Effector memory CD8-positive, alpha-beta T cell (primary cell): Measurements from ENCODE around the gene ATP11A.

Source experiments
- ATAC-seq: fragments of 150-1000 bp; cut with Tn5 transposase; replicated peaks from 2 replicates; pipeline ENCODE4 v1.10.0; 2021; ENCODE audit warnings: mild to moderate bottlenecking, moderate library complexity
- DNase-seq, 3 experiments: peaks; one replicate each; pipeline ENCODE4 v3.0.0; 2021
- H3K27ac Mint-ChIP-seq, 2 donors: one replicate each; pipeline ENCODE4 v1.8.0; 2022; ENCODE audit warnings: mild to moderate bottlenecking in 2 of 2, mixed read lengths in 2 of 2, moderate library complexity in 2 of 2
- H3K27me3 Mint-ChIP-seq, 2 donors: one replicate each; pipeline ENCODE4 v1.8.0; 2022; ENCODE audit warnings: mixed read lengths in 2 of 2
- H3K36me3 Mint-ChIP-seq: one replicate; pipeline ENCODE4 v1.8.0; 2022; ENCODE audit warnings: mild to moderate bottlenecking, moderate library complexity, mixed read lengths; ENCODE audit not compliant: insufficient read depth
- H3K4me1 Mint-ChIP-seq, 2 donors: one replicate each; pipeline ENCODE4 v1.8.0; 2022; ENCODE audit warnings: low read depth in 2 of 2, mixed read lengths in 2 of 2
- H3K4me3 Mint-ChIP-seq, 2 donors: one replicate each; pipeline ENCODE4 v1.8.0; 2022; ENCODE audit warnings: mild to moderate bottlenecking in 2 of 2, mixed read lengths in 2 of 2, moderate library complexity in 2 of 2
- H3K9me3 Mint-ChIP-seq, 2 donors: one replicate each; pipeline ENCODE4 v1.8.0; 2022; ENCODE audit warnings: mixed read lengths in 2 of 2

Gene ATP11A

DNA sequence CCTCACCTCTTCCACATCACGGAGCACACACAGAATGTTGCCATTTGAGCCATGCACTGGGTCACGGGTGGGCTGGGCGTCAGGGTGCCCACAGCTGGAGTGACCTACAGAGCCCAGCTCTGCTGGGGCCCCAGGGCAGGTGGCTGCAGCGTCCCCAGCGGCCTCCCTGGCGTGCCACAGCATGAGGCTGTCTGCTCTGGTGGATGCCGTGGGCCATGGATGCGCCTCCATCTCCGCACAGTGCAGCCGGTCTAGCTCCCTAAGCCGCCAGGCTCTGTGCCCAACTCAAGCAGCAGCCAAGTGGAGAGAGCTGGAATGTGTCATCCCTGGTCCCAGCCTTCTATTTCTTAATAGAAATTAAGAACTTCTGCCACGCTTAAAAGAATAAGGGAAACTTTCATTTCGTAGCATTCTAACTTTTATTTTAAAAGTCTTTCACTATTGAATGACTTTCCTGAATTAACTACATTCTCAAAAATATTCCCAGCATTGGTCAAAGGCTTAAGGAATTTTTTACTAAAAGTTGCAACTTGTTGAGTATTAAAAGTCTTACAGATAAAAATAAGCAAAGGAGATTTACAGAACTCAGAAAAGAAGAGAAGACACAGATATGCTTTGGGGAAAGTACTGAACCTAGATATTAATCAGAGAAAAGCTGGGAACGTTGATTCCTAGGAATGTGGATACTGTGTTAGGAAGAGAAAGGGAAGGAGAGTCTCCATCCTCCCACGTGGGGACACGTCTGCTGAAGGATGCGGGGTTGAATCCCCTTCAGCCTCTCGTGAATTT lies 59.3 kb downstream of the ATP11A start:
- Mint-ChIP-seq H3K4me3 (no peak overlapping the region), H3K4me1 (peaks cover 17 to 20% of the 10 kb centered on the region in 2 donors), H3K9me3 (no peaks in the 10 kb centered on the region), H3K36me3 (peaks cover 6% of the 10 kb centered on the region), H3K27ac (no peak overlapping the region), H3K27me3 (no peaks in the 10 kb centered on the region)
- ATAC-seq (no peak), DNase-seq (no peak)

GRCh38 chr13:112750570-112750969 lies 60.7 kb downstream of the ATP11A start:
- no peak overlapping the region for H3K4me3 Mint-ChIP-seq
- H3K9me3 Mint-ChIP-seq: no peaks in the 10 kb centered on the region
- ATAC-seq (no peak), DNase-seq (no peak)
- H3K27ac Mint-ChIP-seq: no peak overlapping the region
- peaks cover 12 to 16% of the 10 kb centered on the region in 2 donors for H3K4me1 Mint-ChIP-seq
- H3K27me3 Mint-ChIP-seq: no peaks in the 10 kb centered on the region
- peaks cover 9% of the 10 kb centered on the region for H3K36me3 Mint-ChIP-seq

DNA sequence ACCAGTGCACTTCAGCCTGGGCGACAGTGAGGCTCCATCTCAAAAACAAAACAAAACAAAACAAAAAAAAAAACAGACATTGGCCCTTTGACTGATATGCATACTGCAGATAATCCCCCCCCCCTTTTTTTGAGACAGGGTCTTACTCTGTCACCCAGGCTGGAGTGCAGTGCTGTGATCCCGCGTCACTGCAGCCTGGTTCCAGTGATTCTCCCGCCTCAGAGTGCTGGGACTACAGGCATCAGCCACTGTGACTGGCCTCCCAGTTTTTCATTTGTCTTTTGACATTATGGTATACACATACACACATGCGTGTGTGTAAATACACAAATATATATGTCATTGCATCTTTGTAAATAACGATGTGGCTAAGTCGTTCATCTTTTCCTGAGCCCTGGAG lies 61.8 kb downstream of the ATP11A start:
- H3K36me3 Mint-ChIP-seq: peaks cover 9% of the 10 kb centered on the region
- no peak for ATAC-seq
- DNase-seq: no peak
- no peak overlapping the region for H3K4me3 Mint-ChIP-seq
- H3K4me1 Mint-ChIP-seq: peaks cover 12 to 16% of the 10 kb centered on the region in 2 donors
- no peak overlapping the region for H3K27ac Mint-ChIP-seq
- no peaks in the 10 kb centered on the region for H3K27me3 Mint-ChIP-seq
- H3K9me3 Mint-ChIP-seq: no peaks in the 10 kb centered on the region

- H3K4me3 Mint-ChIP-seq: no peak overlapping the region
- H3K4me1 Mint-ChIP-seq: peaks cover 12% of the 10 kb centered on the region in 2 donors
- H3K36me3 Mint-ChIP-seq: peaks cover 9% of the 10 kb centered on the region
- ATAC-seq (no peak), DNase-seq (no peak)
- no peaks in the 10 kb centered on the region for H3K27me3 Mint-ChIP-seq
- peak overlapping the region in 1 of 2 donors; percentile 85 for H3K27ac Mint-ChIP-seq
- no peaks in the 10 kb centered on the region for H3K9me3 Mint-ChIP-seq
These were observed 62.4 kb downstream of the ATP11A start for GRCh38 chr13:112752211-112752610.

DNA sequence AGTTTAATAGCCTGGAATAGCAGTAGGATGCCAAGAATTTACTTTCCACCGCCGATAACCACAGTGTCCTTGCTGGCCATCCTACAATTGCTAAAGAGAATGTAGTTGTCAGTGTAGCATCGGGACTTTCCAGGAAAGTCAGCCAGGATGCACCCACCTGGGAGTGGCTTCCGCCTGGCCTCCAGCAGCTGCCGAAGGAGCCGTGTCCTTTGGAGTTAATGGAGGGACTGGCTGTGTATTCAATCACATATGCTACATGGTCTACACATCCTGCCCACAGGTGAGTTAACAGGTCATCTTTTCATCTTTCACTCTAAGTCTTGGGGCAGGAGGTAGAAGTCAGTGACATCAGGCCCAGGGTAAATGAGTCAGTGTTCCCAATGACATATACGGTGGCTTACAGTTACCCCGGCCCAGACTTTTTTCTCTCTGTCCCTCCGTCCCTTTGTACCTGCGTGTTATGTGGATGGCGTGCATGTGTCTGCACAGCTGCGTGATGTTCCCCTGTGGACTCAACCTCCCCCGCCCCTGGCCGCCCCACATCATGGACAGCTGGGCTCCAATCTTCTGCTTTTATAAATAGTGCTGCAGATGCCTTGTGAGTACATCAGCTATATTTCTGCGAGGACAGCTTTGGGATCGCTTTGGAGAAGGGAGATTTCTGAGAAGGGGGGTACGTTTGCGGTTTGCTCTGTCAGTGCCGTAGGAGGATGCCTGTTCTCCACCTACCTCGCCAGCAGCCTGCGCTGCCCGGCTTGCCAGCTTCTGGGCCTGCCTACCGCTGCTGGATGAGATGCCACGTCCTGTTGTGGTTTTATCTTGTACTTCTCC lies 63.1 kb downstream of the ATP11A start:
- peak; percentile 41 for ATAC-seq
- H3K27me3 Mint-ChIP-seq: no peaks in the 10 kb centered on the region
- H3K4me3 Mint-ChIP-seq: peak overlapping the region in 1 of 2 donors; percentile 29

DNA sequence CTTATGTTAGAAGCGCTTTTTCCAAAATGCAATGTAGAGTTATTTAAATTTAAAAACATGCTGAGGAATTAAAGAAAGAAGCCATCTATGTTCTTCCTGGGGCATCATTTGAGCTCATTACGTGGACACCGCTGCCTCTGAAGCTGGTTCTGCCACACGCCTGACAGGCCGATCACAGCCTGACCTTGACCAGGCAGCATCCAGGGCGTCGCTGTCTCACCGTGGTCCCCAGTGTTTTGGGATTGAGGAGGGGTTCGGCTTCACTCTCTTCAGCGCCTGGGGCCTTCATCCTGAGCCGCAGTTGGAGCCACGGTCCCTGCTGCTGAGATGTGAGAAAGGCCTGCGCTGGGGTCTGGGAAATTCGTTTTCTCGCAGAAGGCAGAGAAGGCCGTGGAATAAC lies 64.0 kb downstream of the ATP11A start:
- ATAC-seq (no peak), DNase-seq (no peak)
- Mint-ChIP-seq H3K27ac (peak overlapping the region in 1 of 2 donors; percentile 86), H3K36me3 (peaks cover 9% of the 10 kb centered on the region), H3K27me3 (no peaks in the 10 kb centered on the region), H3K4me1 (peaks cover 12% of the 10 kb centered on the region in 2 donors), H3K9me3 (no peaks in the 10 kb centered on the region), H3K4me3 (no peak overlapping the region)

More for the DNA sequence above, 63.1 kb downstream of the ATP11A start:
- Mint-ChIP-seq H3K4me1 (peaks cover 12% of the 10 kb centered on the region in 2 donors), H3K27ac (peak overlapping the region; percentile 85 to 86), H3K9me3 (no peaks in the 10 kb centered on the region), H3K36me3 (peaks cover 9% of the 10 kb centered on the region)
- DNase-seq: no peak

DNA sequence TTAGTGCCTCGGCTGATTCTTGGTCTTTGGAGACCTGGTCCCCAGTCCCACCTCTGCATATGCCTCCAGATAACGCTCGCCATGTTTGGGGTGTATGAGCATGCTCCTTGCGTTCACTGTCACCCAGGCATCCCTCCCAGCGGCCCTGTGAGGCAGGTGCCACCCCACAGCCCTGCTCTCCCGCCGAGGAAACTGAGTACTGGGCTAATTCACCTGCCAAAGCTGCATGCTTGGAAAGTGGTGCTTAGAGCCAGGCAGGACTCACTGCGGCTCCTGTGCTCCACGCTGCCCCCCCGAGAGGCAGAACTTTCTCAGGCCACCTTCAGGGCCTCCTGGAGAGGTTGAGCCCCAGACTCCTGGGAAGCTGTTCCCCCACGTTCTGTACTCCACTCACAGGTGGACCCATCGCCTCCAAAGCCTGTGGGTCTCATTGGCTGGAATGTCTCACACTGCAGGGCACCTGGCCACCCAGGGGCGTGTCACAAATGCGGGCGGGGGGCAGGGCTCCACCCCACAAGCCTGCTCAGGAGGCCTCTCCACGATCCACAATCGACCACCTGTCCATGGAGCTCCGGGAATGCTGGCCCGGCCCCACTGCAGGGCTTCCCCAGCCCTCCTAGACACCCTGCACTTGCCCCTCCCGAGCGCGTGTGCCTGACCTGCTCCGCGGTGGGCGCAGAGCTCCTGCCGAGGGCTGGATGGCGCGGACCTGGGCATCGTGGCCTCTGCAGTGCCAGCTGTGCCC lies 64.6 kb downstream of the ATP11A start:
- peaks cover 12% of the 10 kb centered on the region in 2 donors for H3K4me1 Mint-ChIP-seq
- ATAC-seq (no peak), DNase-seq (no peak)
- peaks cover 9% of the 10 kb centered on the region for H3K36me3 Mint-ChIP-seq
- no peaks in the 10 kb centered on the region for H3K27me3 Mint-ChIP-seq
- no peak overlapping the region for H3K4me3 Mint-ChIP-seq
- H3K27ac Mint-ChIP-seq: no peak overlapping the region
- no peaks in the 10 kb centered on the region for H3K9me3 Mint-ChIP-seq

DNA sequence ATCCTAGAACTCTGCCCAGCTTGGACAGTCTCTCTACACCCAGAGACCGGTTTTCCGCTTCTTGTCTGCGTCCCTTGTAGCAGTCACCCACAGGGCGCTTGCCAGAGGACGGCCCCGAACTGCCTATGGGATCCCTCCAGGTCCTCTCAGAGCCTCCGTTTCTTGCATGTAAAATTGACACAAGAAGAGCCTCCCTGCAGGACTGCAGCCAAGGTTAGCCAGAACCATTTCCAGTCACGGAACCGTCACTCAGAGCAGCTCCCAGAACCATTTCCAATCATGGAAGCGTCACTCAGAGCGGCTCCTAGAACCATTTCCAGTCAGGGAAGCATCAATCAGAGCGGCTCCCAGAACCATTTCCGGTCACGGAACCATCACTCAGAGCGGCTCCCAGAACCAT lies 65.5 kb downstream of the ATP11A start:
- ATAC-seq (no peak), DNase-seq (no peak)
- Mint-ChIP-seq H3K4me1 (peaks cover 12% of the 10 kb centered on the region in 2 donors), H3K27me3 (no peaks in the 10 kb centered on the region), H3K9me3 (no peaks in the 10 kb centered on the region), H3K36me3 (peaks cover 9% of the 10 kb centered on the region), H3K4me3 (no peak overlapping the region), H3K27ac (no peak overlapping the region)

- DNase-seq (no peak), ATAC-seq (no peak)
- peaks cover 9% of the 10 kb centered on the region for H3K36me3 Mint-ChIP-seq
- H3K27me3 Mint-ChIP-seq: no peaks in the 10 kb centered on the region
- H3K4me1 Mint-ChIP-seq: peaks cover 12 to 16% of the 10 kb centered on the region in 2 donors
- H3K4me3 Mint-ChIP-seq: no peak overlapping the region
- H3K27ac Mint-ChIP-seq: no peak overlapping the region
- no peaks in the 10 kb centered on the region for H3K9me3 Mint-ChIP-seq
These were observed 66.2 kb downstream of the ATP11A start for GRCh38 chr13:112756081-112756480.

DNA sequence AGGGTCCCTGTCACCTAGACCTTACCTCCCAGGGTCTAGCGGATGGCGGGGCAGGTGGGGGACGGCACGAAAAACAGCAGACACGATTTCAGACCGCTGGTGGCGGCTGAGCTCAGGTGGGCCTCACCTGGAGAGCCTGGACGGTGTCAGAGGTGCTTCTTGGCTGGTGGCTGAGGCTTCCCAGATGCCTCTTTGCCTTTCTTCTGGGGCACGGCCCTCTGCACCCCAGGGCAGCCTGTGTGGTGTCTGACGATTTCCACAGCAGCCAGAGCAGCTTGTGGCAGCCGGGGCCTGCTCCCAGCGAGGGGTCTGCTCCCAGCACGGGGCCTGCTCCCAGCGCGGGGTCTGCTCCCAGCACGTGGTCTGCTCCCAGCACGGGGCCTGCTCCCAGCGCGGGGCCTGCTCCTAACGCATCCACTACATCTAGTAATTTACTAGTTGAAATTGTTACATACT lies 66.7 kb downstream of the ATP11A start:
- ATAC-seq (no peak), DNase-seq (no peak)
- Mint-ChIP-seq H3K27me3 (no peaks in the 10 kb centered on the region), H3K36me3 (peaks cover 9% of the 10 kb centered on the region), H3K27ac (no peak overlapping the region), H3K4me1 (peaks cover 12 to 16% of the 10 kb centered on the region in 2 donors), H3K9me3 (no peaks in the 10 kb centered on the region), H3K4me3 (no peak overlapping the region)

- no peak overlapping the region for H3K27ac Mint-ChIP-seq
- no peak for DNase-seq
- ATAC-seq: no peak
- H3K27me3 Mint-ChIP-seq: no peaks in the 10 kb centered on the region
- no peak overlapping the region for H3K4me3 Mint-ChIP-seq
- H3K36me3 Mint-ChIP-seq: peaks cover 9% of the 10 kb centered on the region
- H3K4me1 Mint-ChIP-seq: peaks cover 12% of the 10 kb centered on the region in 2 donors
- no peaks in the 10 kb centered on the region for H3K9me3 Mint-ChIP-seq
These were observed 67.3 kb downstream of the ATP11A start for GRCh38 chr13:112756967-112757758.

- H3K36me3 Mint-ChIP-seq: peaks cover 9% of the 10 kb centered on the region
- H3K4me1 Mint-ChIP-seq: peaks cover 9 to 11% of the 10 kb centered on the region in 2 donors
- no peak overlapping the region for H3K27ac Mint-ChIP-seq
- H3K4me3 Mint-ChIP-seq: no peak overlapping the region
- ATAC-seq (no peak), DNase-seq (no peak)
- H3K9me3 Mint-ChIP-seq: no peaks in the 10 kb centered on the region
- H3K27me3 Mint-ChIP-seq: no peaks in the 10 kb centered on the region
These were observed 67.9 kb downstream of the ATP11A start for GRCh38 chr13:112757759-112758086.

- peaks cover 0 to 9% of the 10 kb centered on the region in 2 donors for H3K4me1 Mint-ChIP-seq
- H3K4me3 Mint-ChIP-seq: no peak overlapping the region
- H3K9me3 Mint-ChIP-seq: no peaks in the 10 kb centered on the region
- DNase-seq: no peak
- H3K27me3 Mint-ChIP-seq: no peaks in the 10 kb centered on the region
- ATAC-seq: no peak
- peak overlapping the region in 1 of 2 donors; percentile 35 for H3K27ac Mint-ChIP-seq
- peaks cover 4% of the 10 kb centered on the region for H3K36me3 Mint-ChIP-seq
These were observed 69.2 kb downstream of the ATP11A start for GRCh38 chr13:112759053-112759452.
